Common myeloid progenitor, CD34-positive (primary cell): Measurements from ENCODE around the gene TMEM87B.

Source experiments
- CTCF ChIA-PET: fragments of 350-600 bp; sonication (Branson Sonifier 250); formaldehyde crosslinking; loops from one replicate; lab custom pipeline; 2021; ENCODE audit warnings: antibody characterized with exemption; lab: Charles Lee
- POLR2A ChIA-PET: fragments of 350-600 bp; sonication (Branson Sonifier 250); formaldehyde crosslinking; loops from one replicate; lab custom pipeline; 2021; ENCODE audit warnings: antibody characterized with exemption; lab: Charles Lee
- DNase-seq, 3 donors: peaks; one replicate each; pipeline versions ENCODE4 v3.0.0 to v3.0.0-alpha.2; 2013
- H3K27ac ChIP-seq, 2 experiments: 1 replicate in 1 of 2; 2 replicates in 1 of 2; pipeline ENCODE4 v1.7.0; 2013; ENCODE audit warnings: inconsistent platforms in 2 of 2, low read length in 2 of 2, mild to moderate bottlenecking in 2 of 2, low read depth in 1 of 2, moderate library complexity in 1 of 2; ENCODE audit not compliant: severe bottlenecking in 2 of 2, insufficient read depth in 1 of 2, poor library complexity in 1 of 2
- H3K27me3 ChIP-seq, 5 experiments: replicated peaks in 2 of 5; 1 replicate in 3 of 5; 2 replicates in 2 of 5; pipeline versions ENCODE4 v1.6.1 to v1.7.0; 2013; ENCODE audit warnings: low read length in 4 of 5, mild to moderate bottlenecking in 2 of 5, moderate library complexity in 2 of 5, inconsistent platforms in 1 of 5; ENCODE audit not compliant: insufficient read depth in 5 of 5, control insufficient read depth in 4 of 5
- H3K36me3 ChIP-seq, 4 experiments: 1 replicate in 2 of 4; 2 replicates in 2 of 4; pipeline versions ENCODE4 v1.6.1 to v1.7.0; 2013; ENCODE audit warnings: low read length in 3 of 4, control low read depth in 1 of 4, mild to moderate bottlenecking in 1 of 4; ENCODE audit not compliant: control insufficient read depth in 4 of 4, insufficient read depth in 4 of 4
- H3K4me1 ChIP-seq, 4 experiments: 1 replicate in 3 of 4; 2 replicates in 1 of 4; pipeline versions ENCODE4 v1.6.1 to v1.7.1; 2013; ENCODE audit warnings: low read length in 3 of 4, mild to moderate bottlenecking in 3 of 4, control low read depth in 1 of 4, inconsistent platforms in 1 of 4, moderate library complexity in 1 of 4; ENCODE audit not compliant: control insufficient read depth in 4 of 4, insufficient read depth in 4 of 4; ENCODE audit errors: control extremely low read depth in 1 of 4
- H3K4me3 ChIP-seq, 7 experiments: 1 replicate in 4 of 7; 2 replicates in 3 of 7; pipeline versions ENCODE4 v1.5.1 to v1.7.0; 2013; ENCODE audit warnings: mild to moderate bottlenecking in 7 of 7, low read length in 6 of 7, moderate library complexity in 6 of 7, inconsistent platforms in 2 of 7, low read depth in 2 of 7, control low read depth in 1 of 7; ENCODE audit not compliant: insufficient read depth in 4 of 7, control insufficient read depth in 1 of 7; ENCODE audit errors: extremely low read depth in 1 of 7
- H3K9me3 ChIP-seq, 5 experiments: 1 replicate in 4 of 5; 2 replicates in 1 of 5; pipeline versions ENCODE4 v1.6.1 to v1.7.1; 2013; ENCODE audit warnings: low read length in 4 of 5, mild to moderate bottlenecking in 2 of 5, inconsistent platforms in 1 of 5, low read depth in 1 of 5, moderate library complexity in 1 of 5; ENCODE audit not compliant: control insufficient read depth in 4 of 5, insufficient read depth in 2 of 5; ENCODE audit errors: control extremely low read depth in 1 of 5
- WGBS: methylation state at CpG from one replicate; pipeline ENCODE4 v1.1.5; 2013; ENCODE audit not compliant: insufficient coverage; 5-methylcytosine and 5-hydroxymethylcytosine counted together

The TMEM87B gene

GRCh38 chr2:112161431-112162145 is 106.5 kb downstream of the TMEM87B start:
- CTCF ChIA-PET, result no interaction called here
- no peaks in the 10 kb centered on the region for H3K9me3 ChIP-seq
- POLR2A ChIA-PET, result no interaction called here
- peaks cover 0 to 2% (median 0%) of the 10 kb centered on the region in 4 experiments for H3K4me1 ChIP-seq
- H3K27ac ChIP-seq, result no peak overlapping the region
- no peaks in the 10 kb centered on the region for H3K36me3 ChIP-seq
- 96% methylated on average over 8 of the region's 9 CpGs for WGBS
- no peak overlapping the region for H3K4me3 ChIP-seq
- DNase-seq, result no peak
- no peaks in the 10 kb centered on the region for H3K27me3 ChIP-seq

GRCh38 chr2:112162341-112162740 is 107.3 kb downstream of the TMEM87B start:
- Histone ChIP-seq H3K9me3 (no peaks in the 10 kb centered on the region), H3K4me3 (no peak overlapping the region), H3K36me3 (no peaks in the 10 kb centered on the region), H3K4me1 (no peaks in the 10 kb centered on the region), H3K27ac (no peak overlapping the region), H3K27me3 (no peaks in the 10 kb centered on the region)
- ChIA-PET POLR2A (no interaction called here), CTCF (interaction anchor here (0.7 to 1.3 kb wide), 2 partner anchors 41 to 62 kb away, joined by 3 read pairs; no protein-coding TSS in a partner anchor)
- 100% methylated on average over 4 of the region's 6 CpGs for WGBS
- no peak for DNase-seq

- WGBS, result over 99% methylated on average over 9 of the region's 11 CpGs
- no peak for DNase-seq
- CTCF ChIA-PET, result interaction anchor here (1.1 to 1.3 kb wide), 2 partner anchors 11 to 41 kb away, joined by 3 read pairs; no protein-coding TSS in a partner anchor
- Histone ChIP-seq H3K4me1 (no peaks in the 10 kb centered on the region), H3K27me3 (no peaks in the 10 kb centered on the region), H3K9me3 (no peaks in the 10 kb centered on the region), H3K4me3 (no peak overlapping the region), H3K36me3 (no peaks in the 10 kb centered on the region), H3K27ac (no peak overlapping the region)
- POLR2A ChIA-PET, result no interaction called here
Measured at GRCh38 chr2:112162956-112163355, 107.9 kb downstream of the TMEM87B start.

- ChIA-PET POLR2A (no interaction called here), CTCF (interaction anchor here (0.6 to 1.3 kb wide), 3 partner anchors 11 to 143 kb away, joined by 3 to 4 read pairs (median 3); no protein-coding TSS in a partner anchor)
- H3K4me1 ChIP-seq, result peaks cover 0 to 2% (median 0%) of the 10 kb centered on the region in 4 experiments
- no peak overlapping the region for H3K27ac ChIP-seq
- H3K36me3 ChIP-seq, result no peaks in the 10 kb centered on the region
- H3K4me3 ChIP-seq, result no peak overlapping the region
- H3K9me3 ChIP-seq, result no peaks in the 10 kb centered on the region
- peak in 1 of 3 donors; percentile 60 for DNase-seq
- WGBS, result 68% methylated on average over 6 of the region's 9 CpGs
- H3K27me3 ChIP-seq, result no peaks in the 10 kb centered on the region
Measured at GRCh38 chr2:112163541-112163981, 108.5 kb downstream of the TMEM87B start.

- Histone ChIP-seq H3K4me3 (no peak overlapping the region), H3K27ac (no peak overlapping the region), H3K36me3 (no peaks in the 10 kb centered on the region), H3K4me1 (peaks cover 0 to 3% (median 0%) of the 10 kb centered on the region in 4 experiments), H3K27me3 (no peaks in the 10 kb centered on the region), H3K9me3 (no peaks in the 10 kb centered on the region)
- WGBS, result 94% methylated on average over 11 of the region's 11 CpGs
- no peak for DNase-seq
- ChIA-PET POLR2A (no interaction called here), CTCF (no interaction called here)
Measured at GRCh38 chr2:112164876-112165275, 109.8 kb downstream of the TMEM87B start.

- Histone ChIP-seq H3K27me3 (no peaks in the 10 kb centered on the region), H3K4me1 (peaks cover 0 to 3% (median 0%) of the 10 kb centered on the region in 4 experiments), H3K36me3 (no peaks in the 10 kb centered on the region), H3K4me3 (no peak overlapping the region), H3K27ac (no peak overlapping the region), H3K9me3 (no peaks in the 10 kb centered on the region)
- POLR2A ChIA-PET, result no interaction called here
- CTCF ChIA-PET, result no interaction called here
- WGBS, result 100% methylated on average over 1 of the region's 4 CpGs
- DNase-seq, result no peak
Measured at GRCh38 chr2:112165296-112165695, 110.2 kb downstream of the TMEM87B start.

GRCh38 chr2:112166806-112167499 is 111.9 kb downstream of the TMEM87B start:
- Histone ChIP-seq H3K27me3 (no peaks in the 10 kb centered on the region), H3K4me1 (peaks cover 0 to 3% (median 0%) of the 10 kb centered on the region in 4 experiments), H3K36me3 (no peaks in the 10 kb centered on the region), H3K9me3 (no peaks in the 10 kb centered on the region), H3K4me3 (no peak overlapping the region), H3K27ac (no peak overlapping the region)
- no peak for DNase-seq
- CTCF ChIA-PET, result no interaction called here
- WGBS, result 89% methylated on average over 9 of the region's 14 CpGs
- POLR2A ChIA-PET, result no interaction called here
